Measurements from ENCODE around the gene RHEX.

The RHEX gene

GRCh38 chr1:206097381-206097780 is 44.4 kb downstream of the RHEX start:
- no peak for TF ChIP-seq CTCF (conservative IDR thresholded peaks at IDR 0.05)
- TF ChIP-seq ZFX (IDR thresholded peaks at IDR 0.05), result no peak
- H3K27ac ChIP-seq, result no peak overlapping the region

GRCh38 chr1:206098242-206098919 is 45.4 kb downstream of the RHEX start:
- H3K27ac ChIP-seq, result no peak overlapping the region
- TF ChIP-seq CTCF (conservative IDR thresholded peaks at IDR 0.05) (no peak), ZFX (IDR thresholded peaks at IDR 0.05) (no peak)

- H3K27ac ChIP-seq, result no peak overlapping the region
- TF ChIP-seq CTCF (conservative IDR thresholded peaks at IDR 0.05), result no peak
- no peak for TF ChIP-seq ZFX (IDR thresholded peaks at IDR 0.05)
These were observed 47.3 kb downstream of the RHEX start for GRCh38 chr1:206100226-206100815.

- no peak overlapping the region for H3K27ac ChIP-seq
- no peak for TF ChIP-seq ZFX (IDR thresholded peaks at IDR 0.05)
- no peak; the same call in 1 of the 2 replicates for TF ChIP-seq CTCF (conservative IDR thresholded peaks at IDR 0.05)
These were observed 48.5 kb downstream of the RHEX start for GRCh38 chr1:206101351-206102045.

GRCh38 chr1:206102292-206102936 is 49.4 kb downstream of the RHEX start:
- no peak for TF ChIP-seq CTCF (conservative IDR thresholded peaks at IDR 0.05)
- TF ChIP-seq ZFX (IDR thresholded peaks at IDR 0.05), result no peak
- no peak overlapping the region for H3K27ac ChIP-seq

GRCh38 chr1:206103979-206104378 is 51.0 kb downstream of the RHEX start:
- TF ChIP-seq ZFX (IDR thresholded peaks at IDR 0.05), result no peak
- TF ChIP-seq CTCF (conservative IDR thresholded peaks at IDR 0.05), result no peak
- H3K27ac ChIP-seq, result no peak overlapping the region
